Activated T-cell treated with anti-CD3 and anti-CD28 coated beads, Interleukin-2, amount 50 U/mL, for 24 hours (primary cell): ENCODE measurements around the gene MRPS23.

ENCODE experiments used
- DNase-seq: peaks from one replicate; pipeline ENCODE4 v3.0.0-alpha.2; 2020
- H3K27ac Mint-ChIP-seq: 2 replicates; pipeline ENCODE4 v1.8.0; 2020; ENCODE audit warnings: mild to moderate bottlenecking, mixed read lengths
- H3K27me3 Mint-ChIP-seq: 2 replicates; pipeline ENCODE4 v1.8.0; 2020; ENCODE audit warnings: mixed read lengths
- H3K36me3 Mint-ChIP-seq: 2 replicates; pipeline ENCODE4 v1.8.0; 2020; ENCODE audit warnings: low read depth, mixed read lengths
- H3K4me1 Mint-ChIP-seq: 2 replicates; pipeline ENCODE4 v1.8.0; 2020; ENCODE audit warnings: low read depth, mixed read lengths
- H3K4me3 Mint-ChIP-seq: 2 replicates; pipeline ENCODE4 v1.8.0; 2020; ENCODE audit warnings: mild to moderate bottlenecking, moderate library complexity, mixed read lengths
- H3K9me3 Mint-ChIP-seq: 2 replicates; pipeline ENCODE4 v1.8.0; 2020; ENCODE audit warnings: mixed read lengths

MRPS23 gene

GRCh38 chr17:57819285-57819684, 30.6 kb downstream of the MRPS23 start:
- Mint-ChIP-seq H3K27me3 (peaks cover 24% of the 10 kb centered on the region), H3K4me1 (no peaks in the 10 kb centered on the region), H3K36me3 (no peaks in the 10 kb centered on the region), H3K27ac (no peak overlapping the region), H3K4me3 (no peak overlapping the region), H3K9me3 (no peaks in the 10 kb centered on the region)
- DNase-seq = no peak

- Mint-ChIP-seq H3K9me3 (no peaks in the 10 kb centered on the region), H3K27ac (no peak overlapping the region), H3K4me3 (no peak overlapping the region), H3K4me1 (no peaks in the 10 kb centered on the region), H3K27me3 (peaks cover 27% of the 10 kb centered on the region), H3K36me3 (no peaks in the 10 kb centered on the region)
- no peak for DNase-seq
Measured at GRCh38 chr17:57818066-57818465, 31.8 kb downstream of the MRPS23 start.

- Mint-ChIP-seq H3K27ac (no peak overlapping the region), H3K27me3 (peaks cover 28% of the 10 kb centered on the region), H3K4me3 (no peak overlapping the region), H3K36me3 (no peaks in the 10 kb centered on the region), H3K9me3 (no peaks in the 10 kb centered on the region), H3K4me1 (no peaks in the 10 kb centered on the region)
- no peak for DNase-seq
Measured at GRCh38 chr17:57817299-57817698, 32.5 kb downstream of the MRPS23 start.

- no peaks in the 10 kb centered on the region for H3K36me3 Mint-ChIP-seq
- H3K27me3 Mint-ChIP-seq = peaks cover 54% of the 10 kb centered on the region
Measured at GRCh38 chr17:57814421-57814820, 35.4 kb downstream of the MRPS23 start.

GRCh38 chr17:57811638-57812280, 38.1 kb downstream of the MRPS23 start:
- Mint-ChIP-seq H3K36me3 (no peaks in the 10 kb centered on the region), H3K4me3 (no peak overlapping the region), H3K9me3 (no peaks in the 10 kb centered on the region), H3K4me1 (peaks cover 8% of the 10 kb centered on the region), H3K27me3 (peaks cover 58% of the 10 kb centered on the region), H3K27ac (no peak overlapping the region)
- no peak for DNase-seq

More at GRCh38 chr17:57814421-57814820, 35.4 kb downstream of the MRPS23 start:
- Mint-ChIP-seq H3K4me1 (peaks cover 8% of the 10 kb centered on the region), H3K9me3 (no peaks in the 10 kb centered on the region), H3K27ac (no peak overlapping the region), H3K4me3 (no peak overlapping the region)
- DNase-seq = no peak

- peaks cover 8% of the 10 kb centered on the region for H3K4me1 Mint-ChIP-seq
- H3K27ac Mint-ChIP-seq = no peak overlapping the region
- no peaks in the 10 kb centered on the region for H3K9me3 Mint-ChIP-seq
- H3K4me3 Mint-ChIP-seq = no peak overlapping the region
- no peaks in the 10 kb centered on the region for H3K36me3 Mint-ChIP-seq
- peaks cover 59% of the 10 kb centered on the region for H3K27me3 Mint-ChIP-seq
- no peak for DNase-seq
Measured at GRCh38 chr17:57810721-57811637, 38.9 kb downstream of the MRPS23 start.

GRCh38 chr17:57809879-57810278, 40.0 kb downstream of the MRPS23 start:
- Mint-ChIP-seq H3K36me3 (no peaks in the 10 kb centered on the region), H3K27ac (no peak overlapping the region), H3K4me1 (peaks cover 8% of the 10 kb centered on the region), H3K9me3 (no peaks in the 10 kb centered on the region), H3K27me3 (peaks cover 58% of the 10 kb centered on the region), H3K4me3 (no peak overlapping the region)
- no peak for DNase-seq

- H3K4me3 Mint-ChIP-seq = no peak overlapping the region
- H3K9me3 Mint-ChIP-seq = no peaks in the 10 kb centered on the region
- peaks cover 8% of the 10 kb centered on the region for H3K4me1 Mint-ChIP-seq
- no peak for DNase-seq
- H3K27ac Mint-ChIP-seq = no peak overlapping the region
- no peaks in the 10 kb centered on the region for H3K36me3 Mint-ChIP-seq
- peaks cover 57% of the 10 kb centered on the region for H3K27me3 Mint-ChIP-seq
Measured at GRCh38 chr17:57808882-57809281, 41.0 kb downstream of the MRPS23 start.

- peaks cover 3% of the 10 kb centered on the region for H3K4me1 Mint-ChIP-seq
- H3K36me3 Mint-ChIP-seq = no peaks in the 10 kb centered on the region
- no peak overlapping the region for H3K27ac Mint-ChIP-seq
- no peak for DNase-seq
- H3K4me3 Mint-ChIP-seq = no peak overlapping the region
- H3K9me3 Mint-ChIP-seq = peaks cover 7% of the 10 kb centered on the region
- H3K27me3 Mint-ChIP-seq = peaks cover 44% of the 10 kb centered on the region
Measured at GRCh38 chr17:57806167-57806830, 43.5 kb downstream of the MRPS23 start.

- Mint-ChIP-seq H3K27me3 (peaks cover 21% of the 10 kb centered on the region), H3K4me3 (no peak overlapping the region)
Measured at GRCh38 chr17:57803021-57803420, 46.8 kb downstream of the MRPS23 start.

GRCh38 chr17:57801044-57801711, 48.7 kb downstream of the MRPS23 start:
- no peak for DNase-seq
- Mint-ChIP-seq H3K27ac (no peak overlapping the region), H3K9me3 (peaks cover 15% of the 10 kb centered on the region)

More at GRCh38 chr17:57803021-57803420, 46.8 kb downstream of the MRPS23 start:
- no peaks in the 10 kb centered on the region for H3K4me1 Mint-ChIP-seq
- H3K27ac Mint-ChIP-seq = no peak overlapping the region
- no peak for DNase-seq
- no peaks in the 10 kb centered on the region for H3K36me3 Mint-ChIP-seq
- H3K9me3 Mint-ChIP-seq = peaks cover 15% of the 10 kb centered on the region

GRCh38 chr17:57794841-57795240, 55.0 kb downstream of the MRPS23 start:
- H3K4me1 Mint-ChIP-seq = peaks cover 7% of the 10 kb centered on the region
- H3K27me3 Mint-ChIP-seq = peaks cover 4% of the 10 kb centered on the region
- H3K36me3 Mint-ChIP-seq = no peaks in the 10 kb centered on the region
- H3K27ac Mint-ChIP-seq = no peak overlapping the region
- no peaks in the 10 kb centered on the region for H3K9me3 Mint-ChIP-seq
- no peak overlapping the region for H3K4me3 Mint-ChIP-seq
- DNase-seq = no peak

More at GRCh38 chr17:57801044-57801711, 48.7 kb downstream of the MRPS23 start:
- H3K4me1 Mint-ChIP-seq = no peaks in the 10 kb centered on the region
- H3K4me3 Mint-ChIP-seq = no peak overlapping the region
- no peaks in the 10 kb centered on the region for H3K36me3 Mint-ChIP-seq
- peaks cover 5% of the 10 kb centered on the region for H3K27me3 Mint-ChIP-seq

- no peaks in the 10 kb centered on the region for H3K4me1 Mint-ChIP-seq
- H3K4me3 Mint-ChIP-seq = no peak overlapping the region
- H3K27me3 Mint-ChIP-seq = peaks cover 35% of the 10 kb centered on the region
- DNase-seq = no peak
- H3K9me3 Mint-ChIP-seq = no peaks in the 10 kb centered on the region
- no peak overlapping the region for H3K27ac Mint-ChIP-seq
- no peaks in the 10 kb centered on the region for H3K36me3 Mint-ChIP-seq
Measured at GRCh38 chr17:57788725-57789124, 61.1 kb downstream of the MRPS23 start.

- no peaks in the 10 kb centered on the region for H3K4me1 Mint-ChIP-seq
- no peaks in the 10 kb centered on the region for H3K9me3 Mint-ChIP-seq
- H3K27ac Mint-ChIP-seq = no peak overlapping the region
- no peak for DNase-seq
- H3K4me3 Mint-ChIP-seq = no peak overlapping the region
- no peaks in the 10 kb centered on the region for H3K36me3 Mint-ChIP-seq
- H3K27me3 Mint-ChIP-seq = peaks cover 40% of the 10 kb centered on the region
Measured at GRCh38 chr17:57785022-57785421, 64.8 kb downstream of the MRPS23 start.
